ENCODE results near the gene MYOZ2. TPM values are rescaled to one million over a fixed set of nuclear protein-coding genes. Genes with fewer than 3 reads are reported as not detected.

Gene MYOZ2
- total and polyA plus RNA-seq, 2 donors (not counting 3 experiments of a cell fraction or from before 2014, with no cell fraction given): 0.11 to 0.13 TPM

GRCh38 chr4:119128148-119128547 lies 7.5 kb upstream of the MYOZ2 start:
- no peak for FAIRE-seq
- H3K27ac ChIP-seq (ENCODE audit: insufficient read depth, low read depth, low read length): no peak overlapping the region
- no peak for DNase-seq (ENCODE audit: low read depth, low spot score)
- POLR2A ChIA-PET: no interaction called here
- H3K9me1 ChIP-seq (replicated peaks; ENCODE audit: control insufficient read depth, extremely low read depth, insufficient read depth, low read length): no peaks in the 10 kb centered on the region
- H3K79me2 ChIP-seq (ENCODE audit: control insufficient read depth, insufficient read depth, low read length): no peaks in the 10 kb centered on the region
- H3K27me3 ChIP-seq (ENCODE audit: control insufficient read depth in 2 of 2, insufficient read depth in 2 of 2, low read length in 2 of 2): no peaks in the 10 kb centered on the region
- H3K4me3 ChIP-seq (replicated peaks in 1 of 3; ENCODE audit: insufficient read depth in 1 of 3, low read depth in 1 of 3, low read length in 3 of 3): no peak overlapping the region
- dilution Hi-C loops (cut with MboI; ENCODE audit: extremely low pct_ligation_motif_present, low sequenced_read_pairs): no loop called here
- H3K4me2 ChIP-seq (ENCODE audit: insufficient read depth, low read length): no peak overlapping the region
- CTCF ChIA-PET: no interaction called here
- no TSS peak for BruUV-seq (replicated peaks)
- intact Hi-C loops (cut with micrococcal nuclease): no loop called here
- H3K4me1 ChIP-seq (ENCODE audit: control insufficient read depth, extremely low read depth, insufficient read depth, low read length): peaks cover 24% of the 10 kb centered on the region
- TF ChIP-seq POLR2A (IDR thresholded peaks at IDR 0.05; ENCODE audit: low read depth, low read length): no peak
- TF ChIP-seq MYC (IDR thresholded peaks at IDR 0.05; ENCODE audit: low read depth, low read length): no peak
- TF ChIP-seq JUN (IDR thresholded peaks at IDR 0.05; ENCODE audit: borderline replicate concordance, insufficient read depth, insufficient read length, low read depth): no peak
- TF ChIP-seq FOS (IDR thresholded peaks at IDR 0.05; ENCODE audit: borderline replicate concordance, insufficient read depth, low read length): no peak
- TF ChIP-seq MAX (IDR thresholded peaks at IDR 0.05; ENCODE audit: insufficient read depth, insufficient read length): no peak
- TF ChIP-seq EZH2 (IDR thresholded peaks at IDR 0.05; ENCODE audit: borderline replicate concordance, low read depth, low read length, severe bottlenecking): no peak
- TF ChIP-seq POLR2AphosphoS5 (IDR thresholded peaks at IDR 0.05; ENCODE audit: insufficient read depth, low read depth, low read length): no peak
- TF ChIP-seq GATA2 (IDR thresholded peaks at IDR 0.05; ENCODE audit: insufficient read depth, insufficient read length, low read depth, low read length): no peak
- TF ChIP-seq CTCF (IDR thresholded peaks at IDR 0.05; ENCODE audit: extremely low read depth in 1 of 2, insufficient read depth in 1 of 2, low read depth in 1 of 2, low read length in 2 of 2): no peak
- H3K9ac ChIP-seq (replicated peaks; ENCODE audit: extremely low read depth, insufficient read depth, low read length): no peak overlapping the region
- H3K36me3 ChIP-seq (ENCODE audit: control insufficient read depth in 2 of 2, extremely low read depth in 1 of 2, insufficient read depth in 2 of 2, low read length in 2 of 2): no peaks in the 10 kb centered on the region
- H4K20me1 ChIP-seq (replicated peaks; ENCODE audit: control insufficient read depth, extremely low read depth, insufficient read depth, low read length): no peaks in the 10 kb centered on the region
- H3K9me3 ChIP-seq (replicated peaks; ENCODE audit: control insufficient read depth, insufficient read depth, low read length): no peaks in the 10 kb centered on the region
- H2AFZ ChIP-seq (ENCODE audit: low read depth, low read length): no peak overlapping the region

Data from endothelial cell of umbilical vein (primary cell).